HG02588 (cell line): Measurements from ENCODE around the gene ZFYVE1.
"Not testable (repeated sequence)": the region's sequence is repeated elsewhere in the genome, so short reads cannot be mapped to it uniquely, and the experiment has no call there.

Experiments
- ATAC-seq: cut with Tn5 transposase; IDR thresholded peaks from one replicate; pipeline ENCODE4 v1.9.1; 2021; ENCODE audit warnings: mild to moderate bottlenecking, moderate library complexity; ENCODE audit not compliant: unreplicated experiment

Gene ZFYVE1

DNA sequence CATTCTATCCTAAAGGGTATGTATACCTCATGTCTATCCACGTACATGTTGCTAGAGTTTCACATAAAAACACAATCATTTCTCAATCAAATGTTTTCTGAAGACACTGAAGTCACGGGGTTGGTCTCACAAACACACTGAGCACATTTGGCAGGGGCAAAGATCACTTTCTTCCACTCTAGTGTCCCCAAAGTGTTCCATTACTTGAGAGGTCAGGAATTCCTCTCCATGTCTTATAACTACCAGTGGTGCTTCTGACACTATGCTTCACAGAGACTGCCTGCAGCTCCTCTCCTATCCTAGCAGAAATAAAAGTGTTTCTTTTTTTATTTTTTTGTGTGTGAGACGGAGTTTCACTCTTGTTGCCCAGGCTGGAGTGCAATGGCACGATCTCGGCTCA is 19.1 kb downstream of the ZFYVE1 start:
- no peak for ATAC-seq

DNA sequence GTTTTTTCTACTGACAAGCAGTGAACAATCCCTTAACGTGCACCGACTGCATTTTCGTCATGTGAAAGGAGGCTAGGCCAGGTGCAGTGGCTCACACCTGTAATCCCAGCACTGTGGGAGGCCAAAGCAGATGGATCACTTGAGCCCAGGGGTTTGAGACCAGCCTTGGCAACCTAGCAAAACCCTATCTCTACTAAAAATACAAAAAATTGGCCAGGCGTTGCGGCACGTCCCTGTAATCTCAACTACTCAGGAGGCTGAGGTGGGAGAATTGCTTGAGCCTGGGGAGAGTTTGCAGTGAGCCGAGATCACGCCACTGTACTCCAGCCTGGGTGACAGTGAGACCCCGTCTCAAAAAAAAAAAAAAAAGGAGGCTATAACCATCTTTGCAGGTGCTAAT is 22.3 kb downstream of the ZFYVE1 start:
- not testable (repeated sequence) for ATAC-seq

DNA sequence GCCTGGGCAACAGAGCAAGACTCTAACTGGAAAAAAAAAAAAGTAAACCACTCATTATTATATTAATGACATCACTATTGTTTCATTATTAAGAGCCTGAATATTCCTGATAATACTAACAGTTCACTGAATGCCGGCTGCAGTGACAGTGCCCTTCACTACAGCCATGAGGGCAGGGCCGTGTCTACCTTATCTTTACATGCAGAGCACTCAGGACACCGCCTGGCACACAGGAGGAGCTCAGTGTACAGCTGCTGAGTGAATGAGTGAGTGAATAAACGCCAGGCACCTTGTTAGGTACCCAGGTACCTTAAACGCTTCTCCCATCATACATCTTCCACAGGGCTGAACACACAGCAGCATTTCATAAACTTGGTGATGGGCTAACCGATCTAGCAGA is 23.2 kb downstream of the ZFYVE1 start:
- ATAC-seq: no peak

DNA sequence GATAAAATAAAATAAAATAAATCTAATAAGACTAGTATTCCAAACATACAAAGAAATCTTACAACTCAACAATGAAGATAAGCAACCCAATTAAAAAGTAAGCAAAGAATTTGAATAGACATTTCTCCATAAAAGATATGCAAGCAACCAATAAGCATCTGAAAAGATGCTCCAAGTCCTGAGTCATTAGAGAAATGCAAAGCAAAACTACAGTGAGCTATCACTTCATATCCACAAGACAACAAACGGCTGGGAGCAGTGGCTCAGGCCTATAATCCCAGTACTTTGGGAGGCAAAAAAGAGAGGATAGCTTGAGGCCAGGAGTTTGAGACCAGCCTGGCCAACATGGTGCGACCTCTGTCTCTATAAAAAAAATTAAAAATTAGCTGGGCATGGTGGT is 26.8 kb downstream of the ZFYVE1 start:
- ATAC-seq: no peak

DNA sequence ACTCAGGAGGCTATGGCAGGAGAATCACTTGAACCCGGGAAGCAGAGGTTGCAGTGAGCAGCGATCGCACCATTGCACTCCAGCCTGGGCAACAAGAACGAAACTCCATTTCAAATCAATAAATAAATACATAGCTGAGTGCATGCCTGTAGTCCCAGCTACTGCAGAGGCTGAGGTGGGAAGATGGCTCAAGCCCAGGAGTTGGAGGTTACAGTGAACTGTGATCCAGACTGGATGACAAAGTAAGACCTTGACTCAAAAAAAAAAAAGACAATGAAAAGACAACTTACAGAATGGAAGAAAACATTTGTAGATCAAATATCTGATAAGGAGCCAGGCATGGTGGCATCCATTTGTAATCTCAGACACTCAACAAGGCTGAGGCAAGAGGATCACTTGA is 27.6 kb downstream of the ZFYVE1 start:
- no peak for ATAC-seq

DNA sequence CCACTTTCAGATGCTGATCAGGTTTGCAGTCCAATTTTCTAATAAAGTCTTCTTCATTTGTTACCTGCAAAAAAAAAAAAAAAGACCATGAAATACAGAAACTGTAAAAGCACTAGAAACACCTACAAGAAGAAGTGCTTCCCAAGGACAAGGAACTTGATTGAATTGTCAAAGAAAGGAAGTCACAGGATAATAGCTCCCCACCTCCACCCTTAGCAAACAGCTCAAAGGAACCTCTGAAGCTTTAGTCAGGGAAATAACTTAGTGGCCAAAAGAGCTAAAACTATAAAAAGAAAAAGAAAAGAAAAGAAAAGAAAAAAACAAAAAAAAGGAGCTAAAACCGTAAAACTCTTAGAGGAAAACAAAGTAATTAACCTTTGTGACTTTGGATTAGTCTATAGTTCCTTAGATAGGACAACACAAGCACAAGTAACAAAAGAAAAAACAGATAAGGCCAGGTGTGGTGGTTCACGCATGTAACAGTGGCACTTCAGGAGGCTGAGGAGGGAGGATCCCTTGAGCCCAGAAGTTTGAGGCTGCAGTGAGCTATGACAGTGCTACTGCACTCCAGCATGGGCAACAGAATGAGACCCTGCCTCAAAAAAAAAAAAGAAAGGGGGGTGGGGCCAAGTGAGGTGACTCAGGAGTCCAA is 28.5 kb downstream of the ZFYVE1 start:
- no peak for ATAC-seq

DNA sequence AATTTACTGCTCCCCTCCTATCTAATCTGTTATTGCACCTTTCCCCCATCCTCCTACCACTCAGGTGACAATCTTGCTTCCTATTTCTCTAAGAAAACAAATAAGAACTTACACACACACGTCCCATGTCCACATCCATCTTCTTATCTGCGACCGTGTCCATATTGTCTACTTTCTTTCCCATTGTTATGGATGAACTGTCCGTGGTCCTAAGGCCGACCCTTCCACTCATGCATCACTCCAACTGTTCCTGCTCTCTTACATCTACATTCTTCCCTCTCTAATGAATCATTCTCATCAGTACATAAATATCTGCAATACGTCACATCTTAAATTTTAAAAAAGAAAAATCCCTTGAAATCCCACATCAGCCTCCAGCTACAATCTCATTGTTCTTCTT is 30.0 kb downstream of the ZFYVE1 start:
- ATAC-seq: no peak

DNA sequence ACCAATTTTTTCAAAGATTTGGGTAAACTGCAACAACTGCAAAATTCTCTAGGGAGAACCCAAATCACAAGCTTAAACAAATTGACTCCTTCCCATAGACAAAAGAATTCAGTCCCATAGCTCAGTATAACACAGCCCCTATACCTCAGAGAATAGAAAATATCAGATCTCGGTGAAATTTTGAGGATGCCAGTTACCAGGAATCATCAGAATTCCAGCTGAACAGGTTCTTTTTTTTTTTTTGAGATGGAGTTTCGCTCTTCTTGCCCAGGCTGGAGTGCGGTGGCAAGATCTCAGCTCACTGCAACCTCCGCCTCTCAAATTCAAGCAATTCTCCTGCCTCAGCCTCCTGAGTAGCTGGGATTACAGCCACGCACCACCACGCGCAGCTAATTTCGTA is 36.7 kb downstream of the ZFYVE1 start:
- no peak for ATAC-seq

DNA sequence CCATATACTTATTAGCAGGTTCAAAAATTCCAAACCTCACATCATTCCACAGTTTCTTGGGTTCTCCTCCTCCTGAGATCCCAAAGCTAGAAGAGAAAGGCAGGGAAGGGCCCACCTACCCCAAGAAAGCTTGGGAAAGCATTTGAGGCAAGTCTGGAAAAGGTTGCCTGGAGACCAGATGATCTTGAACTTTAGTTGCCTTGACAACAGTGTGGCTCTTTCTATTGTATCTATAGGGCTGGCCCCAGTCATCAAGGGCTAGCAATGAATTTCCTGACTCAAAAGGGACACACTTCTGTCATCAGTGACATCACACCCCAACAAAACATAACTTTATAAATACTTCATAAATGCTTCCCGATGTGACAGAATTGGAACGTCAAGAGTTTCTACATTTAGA is 40.0 kb downstream of the ZFYVE1 start:
- no peak for ATAC-seq

DNA sequence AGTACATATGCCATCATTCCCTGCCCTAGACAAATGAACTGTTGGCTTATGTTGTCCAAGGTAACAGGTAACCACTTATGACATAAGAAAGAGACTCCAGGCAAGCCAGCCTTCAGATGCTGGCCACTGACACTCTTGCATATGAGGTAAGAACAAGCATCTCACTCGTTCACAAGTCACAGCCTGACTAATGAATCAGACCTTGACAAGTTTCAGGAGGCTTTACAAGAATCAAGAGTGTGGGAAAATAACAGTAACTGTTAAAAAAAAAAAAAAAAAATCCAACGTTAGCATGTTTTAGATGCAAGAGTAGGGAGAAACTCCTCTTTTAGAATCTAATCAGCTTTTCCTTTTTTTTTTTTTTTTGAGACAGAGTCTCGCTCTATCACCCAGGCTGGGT is 40.7 kb downstream of the ZFYVE1 start:
- ATAC-seq: no peak

DNA sequence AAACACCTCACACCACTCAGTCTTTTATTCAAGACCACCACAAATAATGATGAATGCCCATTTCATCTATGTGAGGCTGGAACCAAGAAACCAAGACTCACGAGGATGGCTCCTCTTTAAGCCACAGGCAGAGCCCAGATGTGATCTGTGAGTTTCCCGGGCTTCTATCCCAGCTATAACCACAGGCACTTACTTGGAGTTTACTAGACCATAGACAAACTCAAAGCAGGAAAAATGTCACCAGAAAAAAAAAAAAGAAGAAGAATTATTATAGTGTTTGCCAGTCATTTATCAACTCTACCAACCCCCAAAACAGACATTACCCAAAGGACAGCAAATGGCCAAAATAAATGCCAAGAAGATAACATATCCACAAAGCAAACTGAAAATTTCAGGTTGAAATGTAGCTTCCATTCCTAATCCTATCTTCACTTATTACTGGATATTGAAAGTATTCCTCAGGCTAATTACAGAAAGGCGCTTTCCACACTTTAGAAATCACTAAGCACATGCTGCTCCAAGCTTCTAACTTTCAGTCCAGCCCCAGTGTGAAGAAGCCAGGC is 44.7 kb downstream of the ZFYVE1 start:
- ATAC-seq: no peak

DNA sequence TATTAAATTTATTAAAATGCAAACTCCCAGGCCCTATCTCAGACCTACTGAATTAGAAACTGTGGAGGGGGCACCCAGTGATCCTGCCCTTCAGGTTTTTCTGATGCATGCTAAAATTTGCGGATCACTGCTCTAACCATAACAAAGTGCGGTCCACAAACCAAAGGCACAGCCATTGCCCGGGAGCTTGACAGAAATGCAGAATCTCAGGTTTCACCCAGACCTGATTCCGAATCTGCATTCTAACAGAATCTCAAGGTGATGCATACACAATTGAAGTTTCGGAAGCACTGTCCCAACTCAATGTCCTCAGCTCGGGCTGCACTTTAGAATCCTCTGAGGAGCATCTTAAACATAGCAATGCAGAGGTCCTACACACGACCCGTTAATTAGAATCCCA is 46.0 kb downstream of the ZFYVE1 start:
- no peak for ATAC-seq

DNA sequence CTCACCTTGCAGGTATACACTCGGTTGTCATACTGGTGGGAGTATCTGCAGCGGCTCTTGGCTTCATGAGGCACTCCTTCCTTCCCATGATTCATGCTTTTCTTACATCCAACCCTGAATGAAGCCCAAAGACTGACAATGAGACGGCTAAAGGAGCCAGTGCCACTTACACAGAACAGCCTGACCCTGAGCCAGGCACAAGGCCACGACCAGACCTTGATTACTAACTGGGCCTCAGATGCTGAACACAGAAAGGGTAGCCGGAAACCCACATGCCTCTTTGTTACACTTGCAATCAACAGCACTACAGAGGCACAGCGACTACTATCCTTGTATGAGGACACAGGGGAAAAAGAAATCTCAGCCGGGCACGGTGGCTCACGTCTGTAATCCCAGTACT is 48.0 kb downstream of the ZFYVE1 start:
- no peak for ATAC-seq

DNA sequence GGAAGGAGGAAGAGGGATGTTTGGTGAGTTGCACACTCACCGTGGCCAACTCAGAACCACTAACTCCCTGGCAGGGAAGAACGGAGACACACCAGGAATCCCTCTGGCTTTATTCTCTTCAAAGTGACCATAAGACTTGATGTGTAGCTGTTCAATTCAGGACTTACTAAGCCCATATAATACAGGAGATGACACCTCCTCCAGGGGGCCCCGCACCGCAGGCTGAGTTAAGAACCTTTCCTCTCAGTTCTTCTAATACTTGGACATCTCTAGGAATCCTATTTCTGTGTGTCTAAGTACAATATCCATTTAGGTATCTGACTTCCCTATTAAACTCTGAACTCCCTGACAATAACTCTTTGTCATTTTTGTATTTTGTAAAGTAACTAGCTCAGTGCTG is 51.1 kb downstream of the ZFYVE1 start:
- ATAC-seq: no peak

DNA sequence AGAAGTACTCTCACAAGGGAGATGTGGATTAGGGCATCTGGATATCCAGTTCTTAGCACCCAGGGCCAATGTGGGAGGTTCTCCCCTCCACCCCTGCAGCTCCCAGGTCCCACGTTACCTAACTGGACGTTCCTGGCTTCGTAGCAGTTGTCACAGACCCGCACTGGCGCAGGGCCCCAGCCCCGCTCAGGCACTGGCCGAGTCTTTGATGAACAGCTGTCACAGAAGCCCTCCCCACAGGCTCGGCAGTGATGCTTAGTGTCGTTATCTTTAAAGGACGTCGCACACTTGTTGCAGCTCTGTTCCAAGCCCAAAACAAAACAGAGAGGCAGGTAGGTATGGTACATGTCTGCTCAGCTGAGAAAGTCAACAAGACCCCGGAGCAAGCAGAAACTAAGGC is 52.2 kb downstream of the ZFYVE1 start:
- no peak for ATAC-seq

DNA sequence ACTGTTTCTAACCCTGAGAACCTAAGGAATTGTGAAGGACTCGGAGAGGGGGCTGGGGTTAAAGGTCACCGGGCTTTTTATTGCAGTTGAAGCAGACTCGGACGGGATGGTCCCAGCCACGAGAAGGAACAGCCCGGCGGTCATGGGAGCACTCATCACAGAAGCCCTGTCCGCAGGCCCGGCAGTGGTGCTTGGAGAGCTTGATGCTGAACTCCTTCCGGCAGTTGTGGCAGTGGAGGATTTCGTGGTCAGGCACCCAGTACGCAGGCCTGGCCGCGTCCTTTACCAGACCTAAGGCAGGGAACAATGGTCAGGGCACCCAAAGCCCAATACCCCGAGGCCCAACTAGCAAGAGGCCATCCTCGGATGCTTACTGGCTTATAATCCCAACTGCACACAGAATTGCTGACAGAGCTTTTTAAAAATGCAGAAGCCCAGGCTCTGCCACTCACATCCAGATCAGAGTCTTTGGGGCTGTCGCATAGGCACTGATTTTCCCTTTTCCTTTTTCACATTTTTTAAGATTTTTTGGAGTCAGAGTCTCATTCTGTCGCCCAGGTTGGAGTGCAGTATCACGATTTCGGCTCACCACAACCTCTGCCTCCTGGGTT is 56.0 kb downstream of the ZFYVE1 start:
- no peak for ATAC-seq

DNA sequence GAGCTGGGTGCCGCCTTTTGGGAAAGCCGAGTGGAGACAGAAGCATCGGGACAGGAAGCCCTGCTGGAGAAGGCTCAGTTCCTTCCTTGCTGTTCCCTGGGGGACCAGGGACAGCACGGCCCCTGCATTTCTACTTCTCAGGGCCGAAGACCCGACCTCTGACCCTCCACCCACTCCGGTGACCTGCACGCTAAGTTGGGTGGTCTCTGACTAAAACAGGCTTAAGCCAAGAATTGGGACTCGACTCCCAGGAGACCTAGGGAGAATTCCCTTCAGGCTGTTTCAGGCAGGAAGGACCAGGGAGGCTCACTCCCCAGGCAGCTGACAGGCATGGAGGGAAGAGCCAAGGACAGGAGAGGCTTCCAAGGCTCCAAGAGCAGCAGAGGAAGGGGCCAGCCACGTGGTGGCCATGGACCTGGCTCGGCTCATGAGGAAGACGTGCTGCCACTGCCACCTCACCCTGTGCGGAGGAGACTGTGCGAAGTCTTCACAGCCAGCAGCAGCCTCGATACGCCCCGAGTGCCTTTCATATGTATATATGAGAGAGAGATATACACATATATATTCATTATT is 56.8 kb downstream of the ZFYVE1 start:
- ATAC-seq: no peak

DNA sequence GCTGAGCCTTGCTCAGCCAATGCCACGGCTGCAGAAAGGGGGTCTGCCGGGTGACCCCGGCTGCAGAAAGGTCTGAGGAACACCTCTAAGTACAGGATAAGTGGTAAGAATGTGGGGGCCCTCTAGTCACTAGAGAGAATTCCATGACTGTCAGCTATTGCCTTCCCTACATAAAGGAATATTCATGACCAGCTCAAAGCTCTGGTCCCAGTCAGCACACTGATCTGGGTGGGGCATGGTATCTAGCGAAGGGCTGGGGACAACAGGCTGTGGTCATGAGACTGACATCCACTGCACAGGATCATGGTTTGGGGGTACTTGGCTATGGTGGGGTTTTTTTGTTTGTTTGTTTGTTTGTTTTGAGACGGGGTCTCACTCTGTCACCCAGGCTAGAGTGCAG is 58.6 kb downstream of the ZFYVE1 start:
- ATAC-seq: no peak

DNA sequence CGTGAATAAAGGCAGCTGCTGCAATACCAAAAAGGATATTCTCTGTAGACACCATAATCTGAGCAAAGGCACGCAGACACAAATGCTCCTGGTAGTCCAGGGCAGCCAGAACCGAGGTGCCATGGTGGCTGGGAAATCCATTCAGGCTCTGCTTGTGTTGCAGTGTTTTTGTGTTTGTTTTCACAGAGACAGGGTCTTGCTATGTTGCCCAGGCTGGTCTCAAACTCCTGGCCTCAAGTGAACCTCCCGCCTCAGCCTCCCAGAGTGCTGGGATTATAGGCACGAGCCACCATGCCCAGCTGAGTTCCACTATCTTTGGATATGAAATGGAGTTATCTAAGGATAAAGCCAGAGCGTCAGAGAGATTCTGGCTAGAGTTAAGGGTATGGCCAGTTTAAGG is 60.9 kb downstream of the ZFYVE1 start:
- no peak for ATAC-seq

DNA sequence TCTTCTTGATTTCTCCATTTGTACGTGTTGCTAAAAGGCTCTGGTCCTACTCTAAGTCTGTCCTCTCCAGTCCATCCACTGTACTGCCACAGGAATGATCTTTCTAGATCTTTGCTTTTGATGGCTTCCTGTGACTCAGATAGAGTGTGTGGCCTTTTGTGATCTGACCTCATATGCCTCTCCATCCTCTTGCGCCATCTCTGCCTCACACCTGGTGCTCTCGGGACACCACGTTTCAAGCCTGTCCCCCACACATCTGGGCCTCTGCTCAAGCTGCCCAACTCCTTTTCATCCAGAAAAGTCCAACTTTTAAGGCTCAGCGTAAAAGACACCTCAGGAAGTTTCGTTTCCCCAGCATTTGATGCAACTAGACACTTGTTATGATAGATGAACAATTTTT is 61.7 kb downstream of the ZFYVE1 start:
- no peak for ATAC-seq

DNA sequence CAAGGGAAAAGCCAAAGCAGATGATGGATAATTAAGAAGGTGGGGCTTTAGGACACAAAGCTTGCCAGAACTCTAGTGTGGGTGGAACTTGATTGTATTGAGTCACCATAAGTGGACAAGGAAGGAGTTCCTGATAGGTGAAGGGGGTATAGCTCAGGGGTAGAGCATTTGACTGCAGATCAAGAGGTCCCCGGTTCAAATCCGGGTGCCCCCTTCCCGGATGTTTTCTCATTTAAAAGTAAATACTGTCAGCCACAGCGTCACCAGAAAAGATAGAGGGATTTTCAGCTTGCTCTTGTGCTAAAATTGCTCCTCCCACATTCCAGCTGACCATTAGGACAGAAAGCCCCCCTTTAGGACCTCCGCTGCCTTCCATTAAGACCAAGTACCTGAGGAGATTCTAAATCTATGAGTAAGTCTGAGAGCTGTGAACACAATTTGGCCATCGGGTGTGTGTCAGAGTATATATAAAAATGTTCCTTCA is 64.0 kb downstream of the ZFYVE1 start:
- no peak for ATAC-seq

DNA sequence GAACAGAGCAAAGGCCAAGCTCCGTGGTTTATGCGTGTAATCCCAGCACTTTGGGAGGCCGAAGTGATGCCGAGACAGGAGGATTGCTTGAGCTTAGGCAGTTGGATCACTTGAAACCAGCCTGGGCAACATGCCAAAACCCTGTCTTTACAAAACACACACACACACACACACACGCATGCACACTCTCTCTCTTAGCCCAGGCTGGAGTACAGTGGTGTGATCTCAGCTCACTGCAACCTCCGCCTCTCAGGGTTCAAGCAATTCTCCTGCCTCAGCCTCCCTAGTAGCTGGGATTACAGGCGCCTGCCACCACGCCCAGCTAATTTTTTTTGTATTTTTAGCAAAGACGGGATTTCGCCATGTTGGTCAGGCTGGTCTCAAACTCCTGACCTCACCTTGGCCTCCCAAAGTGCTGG is 64.6 kb downstream of the ZFYVE1 start:
- not testable (repeated sequence) for ATAC-seq
